Lung (tissue), 13 donors: ENCODE results near the gene CAPN13. TPM values are rescaled to one million over a fixed set of nuclear protein-coding genes. Genes with fewer than 3 reads are reported as not detected.

Source experiments
- ATAC-seq: fragments of 200-7000 bp; cut with Tn5 transposase; one replicate; pipeline ENCODE4 v1.9.1; 2020; ENCODE audit warnings: moderate number of reproducible peaks; ENCODE audit not compliant: insufficient read depth, low FRiP score
- DNase-seq, 3 donors: peaks; one replicate each; pipeline ENCODE4 v3.0.0-alpha.2; 2013 to 2017
- H3K27ac ChIP-seq, 2 donors: one replicate each; pipeline ENCODE4 v1.5.1; 2013; ENCODE audit warnings: mild to moderate bottlenecking in 2 of 2, moderate library complexity in 2 of 2, control low read depth in 1 of 2, inconsistent platforms in 1 of 2, low read depth in 1 of 2, low read length in 1 of 2
- H3K27me3 ChIP-seq, 3 donors: one replicate each; pipeline ENCODE4 v1.5.1; 2013; ENCODE audit warnings: low read length in 2 of 3; ENCODE audit not compliant: control insufficient read depth in 3 of 3, insufficient read depth in 3 of 3
- H3K36me3 ChIP-seq, 4 donors: one replicate each; pipeline ENCODE4 v1.5.1; 2013; ENCODE audit warnings: low read length in 4 of 4, mild to moderate bottlenecking in 1 of 4, moderate library complexity in 1 of 4; ENCODE audit not compliant: control insufficient read depth in 4 of 4, insufficient read depth in 4 of 4
- H3K4me1 ChIP-seq, 5 donors: one replicate each; pipeline ENCODE4 v1.5.1; 2013; ENCODE audit warnings: low read length in 5 of 5, mild to moderate bottlenecking in 2 of 5, moderate library complexity in 1 of 5; ENCODE audit not compliant: control insufficient read depth in 5 of 5, insufficient read depth in 5 of 5
- H3K4me3 ChIP-seq: one replicate; pipeline ENCODE4 v1.5.1; 2013; ENCODE audit warnings: mild to moderate bottlenecking, control low read depth, moderate library complexity
- H3K9ac ChIP-seq, 2 donors: one replicate each; pipeline ENCODE4 v1.5.1; 2013; ENCODE audit warnings: low read length in 2 of 2, control low read depth in 1 of 2; ENCODE audit not compliant: insufficient read depth in 1 of 2
- H3K9me3 ChIP-seq, 4 donors: one replicate each; pipeline ENCODE4 v1.5.1; 2013; ENCODE audit warnings: low read length in 3 of 4, mild to moderate bottlenecking in 1 of 4, moderate library complexity in 1 of 4; ENCODE audit not compliant: control insufficient read depth in 4 of 4, insufficient read depth in 3 of 4
- CTCF ChIP-seq: IDR thresholded peaks from 2 replicates; pipeline ENCODE4 v1.5.1; 2012; ENCODE audit warnings: mild to moderate bottlenecking; ENCODE audit errors: control extremely low read depth, extremely low read depth
- WGBS, 2 donors: extraction: QIAGEN DNeasy Blood & Tissue Kit; methylation state at CpG; one replicate each; pipeline ENCODE4 v1.1.7; 2013; 5-methylcytosine and 5-hydroxymethylcytosine counted together
- polyA plus RNA-seq, 2 donors: library from polyadenylated mRNA; stranded (reverse); fragments of 200-250 nt; gene quantifications; one replicate each; pipeline ENCODE4 v1.2.1, GENCODE V29; 2013
- small RNA-seq: library from RNA; depleted of rRNA; stranded (forward); fragments of <200 nt; gene quantifications from one replicate; pipeline ENCODE3, GENCODE V24; 2014; ENCODE audit warnings: low replicate concordance
- total RNA-seq, 2 donors: library from RNA; depleted of rRNA in 1 of 2; stranded (reverse); fragments of >200 nt in 1 of 2; gene quantifications; one replicate each; pipeline ENCODE4 v1.2.1, GENCODE V29; 2014 to 2021
- donor health status: control.
- donor health status: control.
- donor health status: Bipolar disorder and iron deficiency.
- donor health status: healthy.
- donor health status: DM: yes; HTN: yes; CAD: no.

The CAPN13 gene
- total and polyA plus RNA-seq, 4 donors: 6.6 to 31.6 (median 8.2) TPM

GRCh38 chr2:30675758-30676157 lies 131.5 kb downstream of the CAPN13 start:
- Histone ChIP-seq H3K27ac (no peak overlapping the region), H3K9ac (no peak overlapping the region), H3K9me3 (peaks cover 0 to 3% (median under 1%) of the 10 kb centered on the region in 4 donors), H3K4me3 (no peak overlapping the region), H3K4me1 (no peaks in the 10 kb centered on the region), H3K27me3 (peaks cover 0 to 2% (median 0%) of the 10 kb centered on the region in 3 donors), H3K36me3 (no peaks in the 10 kb centered on the region)
- WGBS, 2 donors: 93 to 97% methylated on average over 2 of the region's 2 CpGs
- ATAC-seq (no peak), DNase-seq (no peak)
- no peak for TF ChIP-seq CTCF

DNA sequence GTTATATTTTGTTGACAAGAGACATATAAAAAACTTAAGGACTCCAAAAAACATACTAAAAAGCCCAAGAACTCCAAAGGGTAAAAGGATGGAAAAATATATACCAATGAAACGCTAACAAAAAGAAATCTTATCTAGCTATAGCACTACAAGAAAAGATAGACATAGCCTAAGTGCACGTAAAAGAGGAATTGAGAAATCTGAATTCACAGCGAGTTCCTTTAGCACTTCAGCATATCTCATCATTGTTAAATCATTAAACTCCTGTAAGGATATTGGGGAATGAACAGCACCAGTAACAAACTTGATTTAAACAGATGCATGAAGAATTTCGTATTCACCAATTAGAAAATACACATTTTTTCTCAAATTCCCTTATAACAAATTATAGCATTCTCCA lies 134.1 kb downstream of the CAPN13 start:
- Histone ChIP-seq H3K27ac (no peak overlapping the region), H3K36me3 (no peaks in the 10 kb centered on the region), H3K4me3 (no peak overlapping the region), H3K9me3 (peaks cover 0 to 8% (median 4%) of the 10 kb centered on the region in 4 donors), H3K9ac (no peak overlapping the region), H3K27me3 (peaks cover 0 to 2% (median 0%) of the 10 kb centered on the region in 3 donors), H3K4me1 (no peaks in the 10 kb centered on the region)
- no peak for TF ChIP-seq CTCF
- ATAC-seq (no peak), DNase-seq (no peak)
- WGBS, 2 donors: 88 to 91% methylated on average over 4 of the region's 4 CpGs

Small RNA genes within 50 kb of the gene (small RNA-seq; reads per million reads assigned to genes)
- not detected for gene AC092569.1
